ENCODE results near the gene MEF2C. TPM values are rescaled to one million over a fixed set of nuclear protein-coding genes. Genes with fewer than 3 reads are reported as not detected.

The MEF2C gene
- total RNA-seq, 4 donors from 2014 or later: 17.3 to 58.0 (median 23.5) TPM

- intact Hi-C loops (cut with DNase I; ENCODE audit: low total_unique reads): no loop called here
- WGBS, 2 donors (ENCODE audit: low coverage in 1 of 2): 96 to 100% methylated on average over 2 to 3 of the region's 3 CpGs
- in situ Hi-C loops (cut with MboI; ENCODE audit: low pct_ligation_motif_present in 1 of 4, low pct_unique_long_range_greater_than_20kb in 1 of 4, low sequenced_read_pairs in 3 of 4): loop anchor here in 3 of 4 donors (25.0 kb wide), 2 partner anchors 1472 to 1547 kb away; no protein-coding TSS in a partner anchor
Measured at GRCh38 chr5:88715503-88715902, 167.5 kb downstream of the MEF2C start.

GRCh38 chr5:88713818-88714217, 169.2 kb downstream of the MEF2C start:
- TF ChIP-seq EP300 (IDR thresholded peaks at IDR 0.05; ENCODE audit: low read depth): no peak
- TF ChIP-seq CTCF (IDR thresholded peaks at IDR 0.05): no peak
- TF ChIP-seq POLR2A (IDR thresholded peaks at IDR 0.05): no peak
- Histone ChIP-seq H3K4me1 (no peaks in the 10 kb centered on the region), H3K36me3 (peaks cover 0 to 5% (median 0%) of the 10 kb centered on the region in 4 donors), H3K4me3 (no peak overlapping the region), H3K27ac (no peak overlapping the region), H3K9me3 (no peaks in the 10 kb centered on the region), H3K27me3 (no peaks in the 10 kb centered on the region)
- in situ Hi-C loops (cut with MboI; ENCODE audit: low pct_ligation_motif_present in 1 of 4, low pct_unique_long_range_greater_than_20kb in 1 of 4, low sequenced_read_pairs in 3 of 4): loop anchor here in 3 of 4 donors (25.0 kb wide), 2 partner anchors 1473 to 1548 kb away; no protein-coding TSS in a partner anchor
- 66 to 87% methylated on average over 2 of the region's 2 CpGs for WGBS, 2 donors (ENCODE audit: low coverage in 1 of 2)
- DNase-seq: no peak
- intact Hi-C loops (cut with DNase I; ENCODE audit: low total_unique reads): no loop called here

More at GRCh38 chr5:88715503-88715902, 167.5 kb downstream of the MEF2C start:
- H3K27me3 ChIP-seq: no peaks in the 10 kb centered on the region
- no peak overlapping the region for H3K4me3 ChIP-seq
- no peak overlapping the region for H3K27ac ChIP-seq
- no peaks in the 10 kb centered on the region for H3K9me3 ChIP-seq
- TF ChIP-seq CTCF (IDR thresholded peaks at IDR 0.05) (no peak), POLR2AphosphoS5 (IDR thresholded peaks at IDR 0.05) (no peak), POLR2A (IDR thresholded peaks at IDR 0.05) (no peak), EP300 (IDR thresholded peaks at IDR 0.05; ENCODE audit: low read depth) (no peak)
- peaks cover 0 to 5% (median 0%) of the 10 kb centered on the region in 4 donors for H3K36me3 ChIP-seq
- no peak for DNase-seq
- H3K4me1 ChIP-seq: peaks cover 0 to 9% (median 0%) of the 10 kb centered on the region in 4 donors

GRCh38 chr5:88708682-88709398, 174.1 kb downstream of the MEF2C start:
- TF ChIP-seq EP300 (IDR thresholded peaks at IDR 0.05; ENCODE audit: low read depth) (no peak), POLR2A (IDR thresholded peaks at IDR 0.05) (no peak), POLR2AphosphoS5 (IDR thresholded peaks at IDR 0.05) (no peak), CTCF (IDR thresholded peaks at IDR 0.05) (no peak)
- H3K4me3 ChIP-seq: no peak overlapping the region
- intact Hi-C loops (cut with DNase I; ENCODE audit: low total_unique reads): no loop called here
- H3K9me3 ChIP-seq: no peaks in the 10 kb centered on the region
- in situ Hi-C loops (cut with MboI; ENCODE audit: low pct_ligation_motif_present in 1 of 4, low pct_unique_long_range_greater_than_20kb in 1 of 4, low sequenced_read_pairs in 3 of 4): loop anchor here in 3 of 4 donors (25.0 kb wide), 2 partner anchors 1478 to 1553 kb away; no protein-coding TSS in a partner anchor
- no peak overlapping the region for H3K27ac ChIP-seq
- no peaks in the 10 kb centered on the region for H3K36me3 ChIP-seq
- WGBS, 2 donors (ENCODE audit: low coverage in 1 of 2): 87 to 88% methylated on average over 1 to 2 of the region's 2 CpGs
- no peaks in the 10 kb centered on the region for H3K4me1 ChIP-seq
- H3K27me3 ChIP-seq: no peaks in the 10 kb centered on the region
- no peak for DNase-seq

- Histone ChIP-seq H3K27ac (no peak overlapping the region), H3K36me3 (no peaks in the 10 kb centered on the region), H3K4me1 (no peaks in the 10 kb centered on the region), H3K27me3 (no peaks in the 10 kb centered on the region), H3K4me3 (no peak overlapping the region), H3K9me3 (no peaks in the 10 kb centered on the region)
- TF ChIP-seq POLR2AphosphoS5 (IDR thresholded peaks at IDR 0.05) (no peak), CTCF (IDR thresholded peaks at IDR 0.05) (no peak), POLR2A (IDR thresholded peaks at IDR 0.05) (no peak), EP300 (IDR thresholded peaks at IDR 0.05; ENCODE audit: low read depth) (no peak)
- DNase-seq: no peak
- 83 to 91% methylated on average over 1 of the region's 1 CpG for WGBS, 2 donors (ENCODE audit: low coverage in 1 of 2)
- intact Hi-C loops (cut with DNase I; ENCODE audit: low total_unique reads): no loop called here
- in situ Hi-C loops (cut with MboI; ENCODE audit: low pct_ligation_motif_present in 1 of 4, low pct_unique_long_range_greater_than_20kb in 1 of 4, low sequenced_read_pairs in 3 of 4): loop anchor here in 3 of 4 donors (25.0 kb wide), 2 partner anchors 1479 to 1554 kb away; no protein-coding TSS in a partner anchor
Measured at GRCh38 chr5:88708021-88708420, 175.0 kb downstream of the MEF2C start.
